ENCODE results near the gene PCDH1. TPM values are rescaled to one million over a fixed set of nuclear protein-coding genes. Genes with fewer than 3 reads are reported as not detected.

The PCDH1 gene
- total RNA-seq: under 0.01 TPM in 1 of 2 replicates, not detected in the other

DNA sequence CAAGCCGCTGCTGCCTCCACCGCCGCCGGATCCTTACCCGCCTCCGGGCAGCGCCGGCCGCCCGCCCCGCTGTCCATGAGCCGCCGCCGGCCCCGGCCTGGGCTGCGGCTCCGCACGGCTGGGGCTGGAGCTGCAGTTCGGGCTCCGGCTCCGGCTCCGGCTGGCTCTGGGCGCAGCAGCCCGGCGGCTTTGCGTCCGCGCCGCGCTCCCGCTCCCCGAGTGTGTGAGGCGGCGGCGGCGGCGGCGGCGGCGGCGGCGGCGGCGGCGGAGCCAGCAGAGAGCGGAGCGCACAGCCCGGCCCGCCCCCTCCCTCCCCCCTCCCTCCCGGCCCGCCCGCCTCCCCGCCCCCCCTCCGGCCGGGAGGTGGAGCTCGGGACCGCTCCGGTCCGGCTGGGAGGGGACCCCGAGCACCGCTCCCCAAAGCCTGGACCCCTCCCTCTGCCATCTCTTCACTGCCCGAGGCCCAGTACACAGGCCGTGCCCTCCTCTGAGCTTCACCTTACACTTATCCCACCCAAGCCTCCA is at the start of gene PCDH1:
Gene PCDH1, minus strand, starts transcription at position 225 of the 525 bp plus-strand sequence. Its CDS starts 148 bp downstream, at position 77.

DNA sequence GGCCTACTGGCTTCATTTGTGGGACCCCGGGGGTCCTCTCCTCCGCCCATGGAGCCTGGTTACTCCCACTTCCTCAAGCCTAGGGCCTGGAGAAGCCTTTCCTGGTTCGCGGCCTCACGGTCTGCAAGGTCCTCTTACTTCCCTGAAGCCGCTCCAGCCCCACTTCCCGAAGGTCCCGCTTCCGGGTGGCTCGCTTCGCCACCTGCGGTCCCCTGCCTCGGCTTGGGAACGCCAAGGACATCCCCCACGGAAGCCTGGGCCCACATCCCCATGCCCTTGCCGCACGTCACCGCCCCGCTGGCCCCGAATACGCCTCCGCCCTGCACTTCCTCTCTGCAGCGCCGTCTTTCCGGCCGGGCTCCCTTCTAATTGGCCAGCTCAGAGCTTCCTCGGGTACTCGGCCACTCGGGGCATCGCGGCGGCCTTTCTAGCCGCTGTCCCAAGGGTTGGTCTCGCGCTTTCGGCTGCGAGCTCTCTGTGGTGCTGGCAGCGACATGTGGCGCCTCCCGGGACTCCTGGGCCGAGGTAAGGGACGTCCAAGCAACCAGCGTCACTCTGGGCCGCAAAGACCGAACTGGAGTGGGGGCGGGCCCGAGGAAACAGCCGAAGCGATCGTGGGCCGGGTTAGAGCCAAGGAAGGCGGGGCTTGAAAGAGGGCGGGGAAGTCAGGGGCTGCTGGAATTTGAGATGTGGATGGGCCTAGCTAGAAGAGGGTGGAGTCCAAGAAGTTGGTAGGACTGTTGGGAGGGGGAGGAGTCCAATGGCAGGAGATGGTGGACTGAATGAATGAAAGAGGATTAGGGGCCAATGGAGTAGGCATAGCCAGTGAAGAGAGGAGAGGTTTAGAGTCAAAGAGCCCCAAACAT is 45.5 kb upstream of the PCDH1 start, which contains the start of gene DELE1:
Gene DELE1, plus strand, starts transcription at position 424 of the 866 bp plus-strand sequence. Its CDS starts 71 bp downstream, at position 495.

Other genes starting within 250 kb of the PCDH1 start
- gene HDAC3, start 241.6 kb downstream of the PCDH1 start, total RNA-seq: 42.3 and 55.7 TPM in 2 replicates
- gene RELL2, start 241.4 kb downstream of the PCDH1 start, total RNA-seq: 2.9 and 3.3 TPM in 2 replicates
- gene FCHSD1, start 227.0 kb downstream of the PCDH1 start, total RNA-seq: 11.4 and 14.1 TPM in 2 replicates
- gene ARAP3, start 196.2 kb downstream of the PCDH1 start, total RNA-seq: 2.9 and 4.1 TPM in 2 replicates
- gene DELE1, start 45.5 kb upstream of the PCDH1 start, total RNA-seq: 45.9 and 49.6 TPM in 2 replicates
- gene PCDH12, start 79.8 kb upstream of the PCDH1 start, total RNA-seq: 1.2 and 1.5 TPM in 2 replicates
- gene RNF14, start 90.7 kb upstream of the PCDH1 start, total RNA-seq: 44.8 and 45.2 TPM in 2 replicates
- 47.4 and 54.3 TPM in 2 replicates for gene GNPDA1, start 134.6 kb upstream of the PCDH1 start, total RNA-seq
- 83.4 and 84.1 TPM in 2 replicates for gene NDFIP1, start 230.4 kb upstream of the PCDH1 start, total RNA-seq

Data from subcutaneous preadipocyte (primary cell).